Dendritic cell treated with granulocyte-macrophage colony-stimulating factor and Interleukin-4, amounts not matched to agents 40 ng/mL and 50 ng/mL, for 4 days (primary cell): ENCODE measurements around the gene ATP6V1G2.

ENCODE experiments used
- H3K27ac Mint-ChIP-seq: one replicate; pipeline ENCODE4 v1.8.0; 2022; ENCODE audit warnings: mild to moderate bottlenecking, mixed read lengths
- H3K27me3 Mint-ChIP-seq: one replicate; pipeline ENCODE4 v1.8.0; 2022; ENCODE audit warnings: mild to moderate bottlenecking, mixed read lengths
- H3K36me3 Mint-ChIP-seq: one replicate; pipeline ENCODE4 v1.8.0; 2022; ENCODE audit warnings: low read depth, mixed read lengths
- H3K4me1 Mint-ChIP-seq: one replicate; pipeline ENCODE4 v1.8.0; 2022; ENCODE audit warnings: low read depth, mixed read lengths
- H3K4me3 Mint-ChIP-seq: one replicate; pipeline ENCODE4 v1.8.0; 2022; ENCODE audit warnings: mild to moderate bottlenecking, moderate library complexity, mixed read lengths
- H3K9me3 Mint-ChIP-seq: one replicate; pipeline ENCODE4 v1.8.0; 2022; ENCODE audit warnings: mixed read lengths
- intact Hi-C: fragments of 100-400 bp; cut with micrococcal nuclease; formaldehyde crosslinking; loops from one replicate; pipeline ENCODE4 v1.15.0; 2022

The ATP6V1G2 gene

DNA sequence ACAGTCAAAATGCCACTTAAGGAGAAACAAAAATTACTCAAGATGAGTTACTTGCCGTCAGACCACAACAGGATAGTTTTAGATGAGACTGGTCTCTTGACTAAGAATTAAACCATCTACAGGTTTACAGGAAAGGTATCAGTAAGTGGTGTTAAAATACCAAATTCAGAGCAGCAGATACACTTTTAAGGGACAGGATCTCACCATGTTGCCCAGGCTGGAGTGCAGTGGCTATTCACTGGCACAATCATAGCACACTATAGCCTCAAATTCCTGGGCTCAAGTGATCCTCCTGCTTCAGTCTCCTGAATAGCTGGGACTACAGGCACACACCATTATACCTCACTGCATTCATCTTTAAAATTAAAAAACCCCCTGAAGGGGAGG, 13.0 kb downstream of the ATP6V1G2 start:
- no peak overlapping the region for H3K4me3 Mint-ChIP-seq
- no peaks in the 10 kb centered on the region for H3K9me3 Mint-ChIP-seq
- no peaks in the 10 kb centered on the region for H3K27me3 Mint-ChIP-seq
- H3K4me1 Mint-ChIP-seq = peaks cover 16% of the 10 kb centered on the region
- no peak overlapping the region for H3K27ac Mint-ChIP-seq
- peaks cover 99% of the 10 kb centered on the region for H3K36me3 Mint-ChIP-seq
- intact Hi-C loops = no loop called here

DNA sequence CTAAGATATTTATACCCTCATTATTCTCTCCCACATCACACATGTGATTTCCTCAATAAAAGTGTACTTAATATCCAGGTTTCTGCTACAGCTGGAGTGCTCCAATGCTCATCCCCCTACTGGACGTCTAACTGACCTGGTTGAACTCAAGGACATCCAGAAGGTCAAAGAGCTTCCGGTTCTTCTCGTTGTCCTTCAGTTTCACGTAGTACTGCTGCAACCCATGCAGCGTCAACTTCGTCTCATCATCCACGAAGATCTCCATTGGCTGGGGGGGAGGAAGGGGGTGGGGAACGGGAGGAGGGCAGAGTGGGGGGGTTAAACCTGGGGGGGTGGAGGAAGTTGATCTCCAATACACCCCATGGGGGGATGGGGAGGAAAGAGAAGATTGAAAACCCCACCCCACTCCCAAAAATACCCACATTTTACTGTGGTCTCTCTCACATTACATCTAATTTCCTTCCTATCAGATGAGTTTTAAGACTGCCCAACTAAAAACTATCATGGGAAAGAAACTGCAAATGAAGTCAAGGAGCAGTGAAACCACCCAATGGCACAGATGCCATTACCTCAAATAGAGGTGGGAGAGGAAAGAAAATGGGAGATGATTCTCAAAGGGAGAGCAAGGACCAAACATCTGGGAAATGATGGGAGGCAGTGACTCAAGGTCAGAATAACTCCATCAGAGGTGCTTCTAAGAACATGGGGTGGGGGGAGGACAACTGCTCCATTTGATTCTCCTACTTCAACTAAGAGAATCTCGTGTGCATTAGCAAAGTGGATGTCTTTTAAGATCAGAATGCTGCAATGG, 13.6 kb downstream of the ATP6V1G2 start:
- peaks cover 94% of the 10 kb centered on the region for H3K36me3 Mint-ChIP-seq

DNA sequence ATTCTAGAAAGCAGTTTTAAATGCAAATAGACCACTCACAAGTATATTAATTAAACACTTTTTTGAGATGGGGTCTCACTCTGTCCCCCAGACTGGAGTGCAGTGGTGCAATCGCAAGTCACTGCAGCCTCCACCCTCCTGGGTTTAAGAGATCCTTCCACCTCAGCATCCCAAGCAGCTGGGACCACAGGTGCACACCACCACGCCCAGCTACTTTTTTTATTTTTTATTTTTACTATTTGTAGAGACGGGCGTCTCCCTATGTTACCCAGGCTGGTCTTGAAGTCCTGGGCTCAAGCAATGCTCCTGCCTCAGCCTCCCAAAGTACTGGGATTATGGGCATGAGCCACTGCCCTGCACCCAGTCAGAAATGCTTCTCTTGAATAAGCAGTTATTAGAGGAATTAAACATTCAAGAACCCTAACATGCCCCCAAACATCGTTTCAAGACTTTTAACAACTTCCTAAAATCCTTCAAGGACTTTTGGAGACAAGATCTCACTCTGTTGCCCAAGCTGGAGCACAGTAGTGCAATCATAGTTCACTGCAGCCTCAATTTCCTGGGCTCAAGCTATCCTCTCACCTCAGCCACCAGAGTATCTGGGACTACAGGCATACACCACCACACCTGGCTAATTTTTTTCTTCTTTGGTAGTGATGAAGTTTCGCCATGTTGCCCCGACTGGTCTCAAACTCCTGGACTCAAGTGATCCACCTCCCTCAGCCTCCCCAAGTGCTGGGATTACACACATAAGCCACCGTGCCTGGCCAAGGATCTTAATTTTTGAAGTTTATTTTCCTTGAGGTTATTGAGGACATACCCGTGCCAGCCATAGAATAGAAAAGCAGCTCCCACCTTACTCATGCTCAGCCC, 14.4 kb downstream of the ATP6V1G2 start:
- peaks cover 12% of the 10 kb centered on the region for H3K4me1 Mint-ChIP-seq
- intact Hi-C loops = no loop called here
- no peaks in the 10 kb centered on the region for H3K27me3 Mint-ChIP-seq
- H3K4me3 Mint-ChIP-seq = no peak overlapping the region
- no peaks in the 10 kb centered on the region for H3K9me3 Mint-ChIP-seq
- no peak overlapping the region for H3K27ac Mint-ChIP-seq
- H3K36me3 Mint-ChIP-seq = peaks cover 87% of the 10 kb centered on the region

More for the DNA sequence above, 13.6 kb downstream of the ATP6V1G2 start:
- Mint-ChIP-seq H3K27me3 (no peaks in the 10 kb centered on the region), H3K9me3 (no peaks in the 10 kb centered on the region), H3K4me1 (peaks cover 12% of the 10 kb centered on the region), H3K4me3 (no peak overlapping the region), H3K27ac (no peak overlapping the region)
- intact Hi-C loops = no loop called here

DNA sequence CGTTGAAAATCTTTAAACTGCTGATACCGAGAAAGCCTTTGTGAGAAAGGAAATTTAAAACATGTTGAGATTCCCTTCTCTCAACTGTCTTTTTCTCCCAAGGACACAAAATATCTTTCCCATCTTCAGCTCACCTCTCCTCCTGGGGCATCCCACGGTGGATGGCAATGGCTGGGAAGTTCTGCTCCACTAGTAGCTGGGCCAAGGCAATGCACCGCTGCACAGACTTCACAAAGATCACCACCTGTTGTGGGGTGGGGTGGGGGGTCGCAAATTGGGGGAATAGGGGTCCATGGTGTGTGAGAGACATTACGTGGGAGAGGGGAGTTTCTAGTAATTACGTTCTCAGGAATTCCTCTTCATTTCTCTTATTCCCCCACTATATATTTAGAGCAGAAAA, 15.2 kb downstream of the ATP6V1G2 start:
- intact Hi-C loops = no loop called here
- H3K27me3 Mint-ChIP-seq = no peaks in the 10 kb centered on the region
- no peak overlapping the region for H3K4me3 Mint-ChIP-seq
- peaks cover 14% of the 10 kb centered on the region for H3K4me1 Mint-ChIP-seq
- no peaks in the 10 kb centered on the region for H3K9me3 Mint-ChIP-seq
- H3K27ac Mint-ChIP-seq = no peak overlapping the region
- H3K36me3 Mint-ChIP-seq = peaks cover 78% of the 10 kb centered on the region

DNA sequence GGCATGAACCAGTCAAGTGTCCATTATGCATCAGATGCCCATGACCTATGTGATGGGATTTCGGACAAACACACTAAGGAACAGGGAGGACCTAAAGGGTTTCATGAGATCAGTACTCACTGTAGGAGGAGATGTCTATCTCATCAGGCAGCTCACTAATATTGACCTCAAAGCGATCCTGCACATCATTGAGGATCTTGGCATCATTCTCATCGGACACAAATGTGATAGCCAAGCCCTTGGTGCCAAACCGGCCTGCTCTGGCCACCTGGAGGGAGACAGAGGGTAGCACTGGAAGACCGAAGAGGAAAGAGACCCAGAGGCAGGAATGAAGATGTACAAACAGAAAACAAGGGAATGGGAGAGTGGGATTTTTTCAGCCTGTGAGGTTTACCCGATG, 15.7 kb downstream of the ATP6V1G2 start:
- peaks cover 18% of the 10 kb centered on the region for H3K4me1 Mint-ChIP-seq
- H3K9me3 Mint-ChIP-seq = no peaks in the 10 kb centered on the region
- no peak overlapping the region for H3K4me3 Mint-ChIP-seq
- H3K36me3 Mint-ChIP-seq = peaks cover 73% of the 10 kb centered on the region
- intact Hi-C loops = no loop called here
- no peak overlapping the region for H3K27ac Mint-ChIP-seq
- no peaks in the 10 kb centered on the region for H3K27me3 Mint-ChIP-seq

DNA sequence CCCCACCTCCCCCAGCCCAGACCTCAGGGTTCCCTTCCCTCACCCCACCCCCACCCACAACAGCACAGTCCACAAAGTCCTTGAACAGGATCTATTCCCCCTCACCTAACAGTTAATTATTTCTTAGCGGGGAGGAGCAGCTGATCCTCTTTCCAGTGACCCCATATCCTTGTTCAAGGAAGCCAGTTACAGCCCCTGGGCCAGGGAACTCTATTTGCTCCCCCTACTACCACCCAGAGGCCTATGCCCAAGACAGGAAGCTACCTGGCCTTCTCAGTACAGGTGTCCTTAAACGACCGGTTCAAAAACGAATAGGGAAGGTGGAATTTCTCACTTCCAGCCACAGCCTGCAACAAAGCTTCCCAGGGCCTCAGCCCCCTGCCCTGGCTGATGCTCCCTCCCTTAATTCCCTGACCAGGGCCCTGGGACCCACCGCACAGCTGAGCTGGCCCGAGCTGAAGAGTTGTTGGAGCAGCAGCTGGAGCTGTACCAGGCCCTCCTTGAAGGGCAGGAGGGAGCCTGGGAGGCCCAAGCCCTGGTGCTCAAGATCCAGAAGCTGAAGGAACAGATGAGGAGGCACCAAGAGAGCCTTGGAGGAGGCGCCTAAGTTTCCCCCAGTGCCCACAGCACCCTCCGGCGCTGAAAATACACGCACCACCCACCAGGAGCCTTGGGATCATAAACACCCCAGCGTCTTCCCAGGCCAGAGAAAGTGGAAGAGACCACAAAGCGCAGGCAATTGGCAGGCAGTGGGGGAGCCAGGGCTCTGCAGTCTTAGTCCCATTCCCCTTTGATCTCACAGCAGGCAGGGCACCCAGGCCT, 16.9 kb downstream of the ATP6V1G2 start:
- H3K9me3 Mint-ChIP-seq = no peaks in the 10 kb centered on the region
- peaks cover 62% of the 10 kb centered on the region for H3K36me3 Mint-ChIP-seq
- no peak overlapping the region for H3K27ac Mint-ChIP-seq
- H3K27me3 Mint-ChIP-seq = no peaks in the 10 kb centered on the region
- no peak overlapping the region for H3K4me3 Mint-ChIP-seq
- intact Hi-C loops = no loop called here
- H3K4me1 Mint-ChIP-seq = peaks cover 18% of the 10 kb centered on the region

DNA sequence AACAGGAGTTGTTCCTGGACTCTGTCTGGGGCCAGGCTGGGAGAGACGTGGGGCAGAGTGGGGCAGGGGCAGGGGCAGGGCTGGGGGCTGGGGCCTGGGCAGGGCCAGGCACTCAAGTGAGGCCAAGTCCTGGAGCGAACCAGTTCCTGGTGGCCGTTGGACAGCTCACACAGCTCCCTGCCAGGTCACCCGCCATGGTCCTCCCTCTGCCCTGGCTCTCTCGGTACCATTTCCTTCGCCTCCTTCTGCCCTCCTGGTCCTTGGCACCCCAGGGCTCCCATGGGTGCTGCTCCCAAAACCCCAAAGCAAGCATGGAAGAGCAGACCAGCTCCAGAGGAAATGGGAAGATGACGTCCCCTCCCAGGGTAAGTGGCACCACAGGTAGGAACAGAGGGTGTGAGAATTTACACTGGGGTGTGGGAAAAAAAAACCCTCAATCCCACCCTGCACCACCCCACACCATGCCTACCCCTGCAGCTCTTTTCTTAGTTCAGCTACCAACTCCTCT, 17.5 kb downstream of the ATP6V1G2 start, which contains the start of gene MCCD1:
MCCD1 (plus strand) TSS at position 142 of the 508 bp plus-strand sequence; CDS start at position 195, 53 bp downstream.
- intact Hi-C loops = no loop called here
- Mint-ChIP-seq H3K27me3 (no peaks in the 10 kb centered on the region), H3K36me3 (peaks cover 56% of the 10 kb centered on the region), H3K27ac (no peak within 1 kb of the TSS), H3K4me1 (peaks cover 18% of the 10 kb centered on the region), H3K4me3 (no peak within 1 kb of the TSS), H3K9me3 (no peaks in the 10 kb centered on the region)

DNA sequence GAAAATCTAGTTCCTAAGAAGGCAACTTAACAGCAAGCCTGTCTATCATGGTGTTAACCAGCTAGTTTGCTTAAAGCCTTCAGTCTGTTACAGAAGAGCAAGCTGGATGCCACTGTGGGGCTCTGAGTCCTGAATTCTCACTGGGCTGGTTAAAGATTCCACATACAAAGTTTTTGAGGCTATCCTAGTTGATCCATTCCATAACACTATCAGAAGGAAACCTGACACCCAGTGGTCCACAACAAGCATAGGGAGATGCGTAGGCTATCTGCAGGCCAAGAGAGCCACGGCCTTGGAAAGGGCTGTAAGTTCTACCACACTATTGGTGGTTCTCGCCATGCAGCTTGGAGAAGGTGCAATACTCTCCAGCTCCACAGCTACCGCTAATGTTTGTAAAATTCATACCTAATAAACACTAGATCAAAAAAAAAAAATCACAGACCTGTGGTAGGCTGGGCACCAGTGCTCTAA, 18.1 kb downstream of the ATP6V1G2 start:
- Mint-ChIP-seq H3K36me3 (peaks cover 50% of the 10 kb centered on the region), H3K9me3 (no peaks in the 10 kb centered on the region), H3K4me1 (peaks cover 18% of the 10 kb centered on the region), H3K27me3 (no peaks in the 10 kb centered on the region), H3K27ac (no peak overlapping the region), H3K4me3 (no peak overlapping the region)
- intact Hi-C loops = no loop called here

DNA sequence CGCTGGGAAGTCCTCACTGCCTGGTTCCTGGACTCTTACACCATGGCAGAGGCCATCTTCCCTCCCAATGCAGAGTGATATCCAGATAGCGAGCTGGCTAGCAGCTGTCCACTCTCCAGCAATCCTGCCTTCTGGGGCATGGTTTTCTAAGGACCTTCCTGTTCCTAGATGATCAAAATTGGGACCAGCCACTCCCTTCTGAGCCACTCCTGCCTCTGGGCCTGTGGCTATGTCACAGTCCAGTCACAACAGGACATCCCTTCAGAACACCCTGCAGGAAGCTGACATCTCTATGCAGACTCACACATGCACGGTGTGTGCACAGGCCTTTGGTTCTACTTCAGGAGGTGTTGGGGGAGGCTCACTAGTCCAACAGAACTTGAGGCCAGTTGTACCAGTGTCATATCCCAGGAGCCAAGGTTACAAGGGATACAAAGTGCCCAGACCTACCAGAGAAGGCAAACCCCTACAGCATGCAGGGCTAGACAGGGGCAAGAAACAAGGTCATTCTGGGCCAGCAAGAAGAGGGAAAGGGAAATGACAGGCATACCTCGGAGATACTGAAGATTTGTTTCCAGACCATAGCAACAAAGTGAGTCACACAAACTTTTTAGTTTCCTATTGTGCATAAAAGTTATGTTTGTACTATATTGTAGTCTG, 20.3 kb downstream of the ATP6V1G2 start:
- intact Hi-C loops = no loop called here
- H3K4me1 Mint-ChIP-seq = peaks cover 14% of the 10 kb centered on the region
- H3K27me3 Mint-ChIP-seq = peaks cover 3% of the 10 kb centered on the region
- no peak overlapping the region for H3K4me3 Mint-ChIP-seq
- H3K9me3 Mint-ChIP-seq = no peaks in the 10 kb centered on the region
- peaks cover 27% of the 10 kb centered on the region for H3K36me3 Mint-ChIP-seq
- H3K27ac Mint-ChIP-seq = no peak overlapping the region

DNA sequence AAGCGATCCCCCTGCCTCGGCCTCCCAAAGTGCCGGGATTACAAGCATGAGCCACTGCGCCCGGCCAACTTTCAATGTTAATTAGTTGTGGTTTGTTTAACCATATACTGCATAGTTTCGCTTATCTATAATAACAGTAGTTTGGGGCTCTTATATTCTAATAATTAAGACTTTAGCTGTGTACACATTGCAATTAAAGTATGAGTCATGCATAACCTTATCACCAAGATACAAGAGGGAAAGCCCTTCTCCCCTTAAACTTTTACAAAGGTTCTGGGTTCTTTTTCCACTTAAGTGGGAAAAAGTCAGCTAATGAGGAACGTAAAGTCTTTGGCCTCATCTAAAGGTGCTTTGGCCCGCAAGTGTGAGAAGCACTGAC, 20.9 kb downstream of the ATP6V1G2 start:
- peaks cover 5% of the 10 kb centered on the region for H3K27me3 Mint-ChIP-seq
- no peak overlapping the region for H3K4me3 Mint-ChIP-seq
- H3K9me3 Mint-ChIP-seq = no peaks in the 10 kb centered on the region
- peaks cover 11% of the 10 kb centered on the region for H3K4me1 Mint-ChIP-seq
- intact Hi-C loops = no loop called here
- H3K27ac Mint-ChIP-seq = no peak overlapping the region
- H3K36me3 Mint-ChIP-seq = peaks cover 22% of the 10 kb centered on the region

DNA sequence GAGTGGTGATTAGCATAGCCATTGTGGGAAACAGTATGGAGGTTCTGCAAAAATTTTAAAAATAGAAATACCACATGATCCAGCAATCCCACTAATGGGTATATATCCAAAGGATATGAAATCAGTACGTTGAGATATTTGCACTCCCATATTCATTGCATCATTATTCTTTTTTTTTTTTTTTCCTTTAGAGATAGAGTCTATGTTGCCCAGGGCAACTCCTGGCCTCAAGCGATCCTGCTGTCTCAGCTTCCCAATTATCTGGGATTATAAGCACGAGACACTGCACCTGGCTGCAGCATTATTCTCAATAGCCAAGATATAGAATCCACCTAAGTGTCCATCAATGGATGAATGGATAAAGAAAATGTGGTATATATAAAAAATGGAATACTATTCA, 24.6 kb downstream of the ATP6V1G2 start:
- intact Hi-C loops = no loop called here
- no peaks in the 10 kb centered on the region for H3K36me3 Mint-ChIP-seq
- peaks cover 10% of the 10 kb centered on the region for H3K4me1 Mint-ChIP-seq
- peaks cover 11% of the 10 kb centered on the region for H3K27me3 Mint-ChIP-seq
- H3K9me3 Mint-ChIP-seq = no peaks in the 10 kb centered on the region
- H3K27ac Mint-ChIP-seq = no peak overlapping the region
- no peak overlapping the region for H3K4me3 Mint-ChIP-seq

DNA sequence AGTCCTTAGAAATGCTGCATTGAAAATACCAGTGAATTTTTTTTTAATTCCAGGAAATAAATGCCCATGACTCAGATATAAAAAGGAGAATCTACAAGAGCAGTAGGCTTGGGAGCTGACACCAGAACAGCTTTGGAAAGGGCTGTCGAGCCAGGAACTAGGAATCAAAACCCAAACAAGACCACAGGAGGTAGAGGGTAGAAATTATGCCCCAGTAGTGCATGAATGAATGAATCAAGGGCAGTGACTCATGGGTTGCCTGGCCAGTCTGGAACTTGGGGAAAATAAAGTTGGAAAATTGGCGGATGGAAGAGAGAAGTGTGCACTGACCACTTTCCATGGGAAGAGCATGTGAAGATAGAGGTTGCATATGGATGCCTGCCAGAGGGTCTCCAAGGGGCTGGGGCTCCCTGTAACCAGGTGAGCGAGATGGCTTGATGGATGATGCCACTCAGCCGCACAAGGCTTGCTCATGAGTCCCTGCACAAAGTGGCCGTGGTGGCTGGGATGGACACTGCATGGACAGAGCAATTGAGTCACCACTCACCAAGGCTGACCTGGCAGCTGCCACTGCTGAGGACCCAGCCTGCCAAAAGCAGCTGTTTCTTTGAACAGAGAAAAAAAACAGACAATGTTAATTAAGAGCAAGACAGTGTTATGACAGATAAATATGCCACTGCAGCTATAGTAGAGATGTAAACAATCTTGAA, 32.8 kb downstream of the ATP6V1G2 start:
- H3K9me3 Mint-ChIP-seq = no peaks in the 10 kb centered on the region
- no peak overlapping the region for H3K27ac Mint-ChIP-seq
- H3K36me3 Mint-ChIP-seq = peaks cover 30% of the 10 kb centered on the region
- no peak overlapping the region for H3K4me3 Mint-ChIP-seq
- H3K27me3 Mint-ChIP-seq = peaks cover 2% of the 10 kb centered on the region
- H3K4me1 Mint-ChIP-seq = peaks cover 28% of the 10 kb centered on the region
- intact Hi-C loops = no loop called here

DNA sequence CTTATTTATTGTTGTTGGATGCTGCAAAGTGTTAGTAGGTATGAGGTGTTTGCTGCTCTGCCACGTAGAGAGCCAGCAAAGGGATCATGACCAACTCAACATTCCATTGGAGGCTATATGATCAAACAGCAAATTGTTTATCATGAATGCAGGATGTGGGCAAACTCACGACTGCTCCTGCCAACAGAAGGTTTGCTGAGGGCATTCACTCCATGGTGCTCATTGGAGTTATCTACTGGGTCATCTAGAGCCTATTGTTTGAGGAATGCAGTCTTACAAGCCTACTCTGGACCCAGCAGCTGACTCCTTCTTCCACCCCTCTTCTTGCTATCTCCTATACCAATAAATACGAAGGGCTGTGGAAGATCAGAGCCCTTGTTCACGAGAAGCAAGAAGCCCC, 36.4 kb downstream of the ATP6V1G2 start:
- H3K27ac Mint-ChIP-seq = no peak overlapping the region
- intact Hi-C loops = no loop called here

More for the DNA sequence above, 36.4 kb downstream of the ATP6V1G2 start:
- Mint-ChIP-seq H3K27me3 (peaks cover 2% of the 10 kb centered on the region), H3K4me1 (peaks cover 15% of the 10 kb centered on the region), H3K9me3 (no peaks in the 10 kb centered on the region), H3K4me3 (no peak overlapping the region), H3K36me3 (peaks cover 66% of the 10 kb centered on the region)
